ENCODE measurements around the gene BCKDHA. TPM values are rescaled to one million over a fixed set of nuclear protein-coding genes. Genes with fewer than 3 reads are reported as not detected.

BCKDHA gene
- total RNA-seq, 2 donors from 2014 or later: 15.2 to 17.9 TPM

GRCh38 chr19:41355802-41356201 is 41.8 kb upstream of the BCKDHA start:
- H3K27me3 ChIP-seq: no peaks in the 10 kb centered on the region
- WGBS, 2 donors: 69 to 74% methylated on average over 3 of the region's 3 CpGs
- TF ChIP-seq POLR2A (IDR thresholded peaks at IDR 0.05): no peak
- DNase-seq: no peak
- intact Hi-C loops (cut with DNase I): no loop called here
- no peak overlapping the region for H3K4me3 ChIP-seq
- H3K9me3 ChIP-seq: no peaks in the 10 kb centered on the region
- no peak for ATAC-seq
- no peak overlapping the region for H3K27ac ChIP-seq
- H3K4me1 ChIP-seq: peaks cover 37% of the 10 kb centered on the region
- no peaks in the 10 kb centered on the region for H3K36me3 ChIP-seq (replicated peaks in 1 of 2; ENCODE audit: insufficient read depth in 1 of 2, low read depth in 2 of 2)

- 74 to 79% methylated on average over 11 of the region's 11 CpGs for WGBS, 2 donors
- H3K9me3 ChIP-seq: no peaks in the 10 kb centered on the region
- no peak overlapping the region for H3K4me3 ChIP-seq
- H3K4me1 ChIP-seq: peaks cover 23% of the 10 kb centered on the region
- ATAC-seq (no peak), DNase-seq (peak in 1 of 4 donors; percentile 15)
- H3K27me3 ChIP-seq: no peaks in the 10 kb centered on the region
- intact Hi-C loops (cut with DNase I): no loop called here
- TF ChIP-seq POLR2A (IDR thresholded peaks at IDR 0.05) (no peak), CTCF (IDR thresholded peaks at IDR 0.05) (no peak)
- H3K27ac ChIP-seq: no peak overlapping the region
- H3K36me3 ChIP-seq (replicated peaks in 1 of 2; ENCODE audit: insufficient read depth in 1 of 2, low read depth in 2 of 2): no peaks in the 10 kb centered on the region
Observed at GRCh38 chr19:41356984-41357739, 40.5 kb upstream of the BCKDHA start.

GRCh38 chr19:41357746-41358145 is 39.9 kb upstream of the BCKDHA start:
- H3K27me3 ChIP-seq: no peaks in the 10 kb centered on the region
- ATAC-seq: no peak
- intact Hi-C loops (cut with DNase I): no loop called here
- H3K27ac ChIP-seq: no peak overlapping the region
- 78 to 87% methylated on average over 4 to 11 of the region's 13 CpGs for WGBS, 2 donors
- no peaks in the 10 kb centered on the region for H3K9me3 ChIP-seq
- H3K4me3 ChIP-seq: no peak overlapping the region
- peaks cover 23% of the 10 kb centered on the region for H3K4me1 ChIP-seq
- DNase-seq: no peak
- TF ChIP-seq POLR2A (IDR thresholded peaks at IDR 0.05) (no peak), CTCF (IDR thresholded peaks at IDR 0.05) (no peak)
- H3K36me3 ChIP-seq (replicated peaks in 1 of 2; ENCODE audit: insufficient read depth in 1 of 2, low read depth in 2 of 2): no peaks in the 10 kb centered on the region

GRCh38 chr19:41359741-41360140 is 37.9 kb upstream of the BCKDHA start:
- ATAC-seq: no peak
- H3K36me3 ChIP-seq (replicated peaks in 1 of 2; ENCODE audit: insufficient read depth in 1 of 2, low read depth in 2 of 2): no peaks in the 10 kb centered on the region
- TF ChIP-seq CTCF (IDR thresholded peaks at IDR 0.05) (no peak), POLR2A (IDR thresholded peaks at IDR 0.05) (no peak)
- H3K4me3 ChIP-seq: no peak overlapping the region
- intact Hi-C loops (cut with DNase I): no loop called here
- H3K27ac ChIP-seq: no peak overlapping the region
- H3K9me3 ChIP-seq: no peaks in the 10 kb centered on the region
- H3K27me3 ChIP-seq: no peaks in the 10 kb centered on the region
- DNase-seq: no peak
- WGBS, 2 donors: 83 to 100% methylated on average over 1 of the region's 1 CpG
- H3K4me1 ChIP-seq: peaks cover 17% of the 10 kb centered on the region

GRCh38 chr19:41362143-41362847 is 35.3 kb upstream of the BCKDHA start:
- Histone ChIP-seq H3K27me3 (no peaks in the 10 kb centered on the region), H3K27ac (peak overlapping the region in 2 of 4 donors; percentile 41 to 65), H3K4me1 (peaks cover 30% of the 10 kb centered on the region), H3K36me3 (replicated peaks in 1 of 2; ENCODE audit: insufficient read depth in 1 of 2, low read depth in 2 of 2) (no peaks in the 10 kb centered on the region), H3K9me3 (no peaks in the 10 kb centered on the region), H3K4me3 (no peak overlapping the region)
- 64 to 75% methylated on average over 7 to 10 of the region's 10 CpGs for WGBS, 2 donors
- DNase-seq (peak in 1 of 4 donors; percentile 22), ATAC-seq (no peak)
- TF ChIP-seq CTCF (IDR thresholded peaks at IDR 0.05) (no peak), POLR2A (IDR thresholded peaks at IDR 0.05) (no peak)
- intact Hi-C loops (cut with DNase I): no loop called here
